ENCODE measurements around the gene LTA. TPM values are rescaled to one million over a fixed set of nuclear protein-coding genes. Genes with fewer than 3 reads are reported as not detected.
A peak's percentile ranks its signal among the peaks of the same experiment; 100 is the strongest.

LTA gene
- total and polyA plus RNA-seq, 2 experiments from 2014 or later = not detected

- Histone ChIP-seq H3F3A (replicated peaks; ENCODE audit: low read depth) (no peaks in the 10 kb centered on the region), H3K79me2 (replicated peaks; ENCODE audit: insufficient read depth) (no peaks in the 10 kb centered on the region), H3K4me2 (no peak overlapping the region), H3K4me1 (ENCODE audit: insufficient read depth) (peaks cover 3% of the 10 kb centered on the region; the same call in 1 of the 2 replicates), H3K27me3 (ENCODE audit: insufficient read depth) (no peaks in the 10 kb centered on the region), H3K9me2 (ENCODE audit: insufficient read depth) (no peaks in the 10 kb centered on the region), H3K36me3 (ENCODE audit: insufficient read depth) (no peaks in the 10 kb centered on the region), H4K20me1 (replicated peaks; ENCODE audit: insufficient read depth) (no peaks in the 10 kb centered on the region), H2AFZ (no peak overlapping the region; the same call in 1 of the 2 replicates), H3K27ac (ENCODE audit: low read depth) (no peak overlapping the region), H3K4me3 (no peak overlapping the region)
- DNase-seq (ENCODE audit: low spot score) (no peak), ATAC-seq (no peak)
- Mint-ChIP-seq H3K9me3 (no peaks in the 10 kb centered on the region), H3K27ac (no peak overlapping the region), H3K36me3 (ENCODE audit: low read depth) (no peaks in the 10 kb centered on the region), H3K27me3 (ENCODE audit: insufficient read depth, low read depth, poor library complexity) (peaks cover 10% of the 10 kb centered on the region), H3K4me3 (no peak overlapping the region), H3K4me1 (peaks cover 5% of the 10 kb centered on the region; the same call in 2 of the 3 replicates)
- no peak for TF ChIP-seq CTCF (conservative IDR thresholded peaks at IDR 0.05; ENCODE audit: low read depth in 2 of 2)
- TF ChIP-seq STAT1 (IDR thresholded peaks at IDR 0.05; ENCODE audit: unreplicated experiment) = no peak
Measured at GRCh38 chr6:31607317-31607716, 35.2 kb downstream of the LTA start.

- Histone ChIP-seq H3K4me1 (ENCODE audit: insufficient read depth) (peaks cover 8% of the 10 kb centered on the region), H3K79me2 (replicated peaks; ENCODE audit: insufficient read depth) (no peaks in the 10 kb centered on the region), H3K4me2 (no peak overlapping the region), H3F3A (replicated peaks; ENCODE audit: low read depth) (no peaks in the 10 kb centered on the region), H3K4me3 (no peak overlapping the region), H2AFZ (peak overlapping the region; percentile 13; the same call in 1 of the 2 replicates), H3K27ac (ENCODE audit: low read depth) (no peak overlapping the region), H3K36me3 (ENCODE audit: insufficient read depth) (no peaks in the 10 kb centered on the region), H4K20me1 (replicated peaks; ENCODE audit: insufficient read depth) (no peaks in the 10 kb centered on the region), H3K27me3 (ENCODE audit: insufficient read depth) (no peaks in the 10 kb centered on the region), H3K9me2 (ENCODE audit: insufficient read depth) (no peaks in the 10 kb centered on the region)
- Mint-ChIP-seq H3K9me3 (no peaks in the 10 kb centered on the region), H3K27ac (no peak overlapping the region), H3K4me3 (no peak overlapping the region), H3K27me3 (ENCODE audit: insufficient read depth, low read depth, poor library complexity) (peaks cover 9% of the 10 kb centered on the region), H3K36me3 (ENCODE audit: low read depth) (no peaks in the 10 kb centered on the region), H3K4me1 (peaks cover 11% of the 10 kb centered on the region)
- ATAC-seq (no peak), DNase-seq (ENCODE audit: low spot score) (no peak)
- no peak for TF ChIP-seq ZNF462 (CRISPR knock-in tag; IDR thresholded peaks at IDR 0.05)
- TF ChIP-seq EZH2 (IDR thresholded peaks at IDR 0.05; ENCODE audit: low read depth, unreplicated experiment) = no peak
- no peak for TF ChIP-seq CTCF (conservative IDR thresholded peaks at IDR 0.05; ENCODE audit: low read depth in 2 of 2)
- TF ChIP-seq, protein P1, sequence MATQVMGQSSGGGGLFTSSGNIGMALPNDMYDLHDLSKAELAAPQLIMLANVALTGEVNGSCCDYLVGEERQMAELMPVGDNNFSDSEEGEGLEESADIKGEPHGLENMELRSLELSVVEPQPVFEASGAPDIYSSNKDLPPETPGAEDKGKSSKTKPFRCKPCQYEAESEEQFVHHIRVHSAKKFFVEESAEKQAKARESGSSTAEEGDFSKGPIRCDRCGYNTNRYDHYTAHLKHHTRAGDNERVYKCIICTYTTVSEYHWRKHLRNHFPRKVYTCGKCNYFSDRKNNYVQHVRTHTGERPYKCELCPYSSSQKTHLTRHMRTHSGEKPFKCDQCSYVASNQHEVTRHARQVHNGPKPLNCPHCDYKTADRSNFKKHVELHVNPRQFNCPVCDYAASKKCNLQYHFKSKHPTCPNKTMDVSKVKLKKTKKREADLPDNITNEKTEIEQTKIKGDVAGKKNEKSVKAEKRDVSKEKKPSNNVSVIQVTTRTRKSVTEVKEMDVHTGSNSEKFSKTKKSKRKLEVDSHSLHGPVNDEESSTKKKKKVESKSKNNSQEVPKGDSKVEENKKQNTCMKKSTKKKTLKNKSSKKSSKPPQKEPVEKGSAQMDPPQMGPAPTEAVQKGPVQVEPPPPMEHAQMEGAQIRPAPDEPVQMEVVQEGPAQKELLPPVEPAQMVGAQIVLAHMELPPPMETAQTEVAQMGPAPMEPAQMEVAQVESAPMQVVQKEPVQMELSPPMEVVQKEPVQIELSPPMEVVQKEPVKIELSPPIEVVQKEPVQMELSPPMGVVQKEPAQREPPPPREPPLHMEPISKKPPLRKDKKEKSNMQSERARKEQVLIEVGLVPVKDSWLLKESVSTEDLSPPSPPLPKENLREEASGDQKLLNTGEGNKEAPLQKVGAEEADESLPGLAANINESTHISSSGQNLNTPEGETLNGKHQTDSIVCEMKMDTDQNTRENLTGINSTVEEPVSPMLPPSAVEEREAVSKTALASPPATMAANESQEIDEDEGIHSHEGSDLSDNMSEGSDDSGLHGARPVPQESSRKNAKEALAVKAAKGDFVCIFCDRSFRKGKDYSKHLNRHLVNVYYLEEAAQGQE (IDR thresholded peaks at IDR 0.05; ENCODE audit: unreplicated experiment) = no peak
Measured at GRCh38 chr6:31609519-31610406, 37.7 kb downstream of the LTA start.

All from GM23338 (cell line).